ENCODE data around the gene FARS2.

Gene FARS2

DNA sequence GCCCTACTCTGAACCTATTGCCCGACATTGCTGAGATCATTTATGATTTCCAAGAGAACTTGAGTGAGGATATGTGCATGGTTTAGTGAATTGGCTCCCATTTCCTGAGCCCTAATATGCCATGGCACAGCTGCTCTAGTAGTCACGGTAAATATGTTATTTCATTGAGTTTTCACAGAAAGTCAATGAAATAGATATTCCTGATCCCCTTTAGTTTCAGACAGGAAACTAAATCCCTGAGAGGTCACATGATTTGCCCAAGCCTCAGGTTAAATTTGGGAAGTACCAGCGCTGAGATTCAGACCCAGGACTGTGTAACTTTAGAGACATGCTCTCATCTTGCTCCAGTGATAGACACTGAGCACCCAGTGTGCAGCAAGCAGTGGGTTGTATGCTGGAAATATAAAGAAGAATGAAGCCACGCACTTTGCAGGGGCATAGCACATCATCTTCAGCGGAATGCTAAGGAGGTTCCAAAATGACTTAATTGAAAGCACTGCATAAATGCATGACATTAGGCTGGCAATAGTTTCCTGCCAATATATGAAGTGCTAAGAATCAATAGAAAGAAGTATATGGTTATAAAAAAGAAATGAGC is 70.6 kb downstream of the FARS2 start (continued):
- TF ChIP-seq, protein P1, sequence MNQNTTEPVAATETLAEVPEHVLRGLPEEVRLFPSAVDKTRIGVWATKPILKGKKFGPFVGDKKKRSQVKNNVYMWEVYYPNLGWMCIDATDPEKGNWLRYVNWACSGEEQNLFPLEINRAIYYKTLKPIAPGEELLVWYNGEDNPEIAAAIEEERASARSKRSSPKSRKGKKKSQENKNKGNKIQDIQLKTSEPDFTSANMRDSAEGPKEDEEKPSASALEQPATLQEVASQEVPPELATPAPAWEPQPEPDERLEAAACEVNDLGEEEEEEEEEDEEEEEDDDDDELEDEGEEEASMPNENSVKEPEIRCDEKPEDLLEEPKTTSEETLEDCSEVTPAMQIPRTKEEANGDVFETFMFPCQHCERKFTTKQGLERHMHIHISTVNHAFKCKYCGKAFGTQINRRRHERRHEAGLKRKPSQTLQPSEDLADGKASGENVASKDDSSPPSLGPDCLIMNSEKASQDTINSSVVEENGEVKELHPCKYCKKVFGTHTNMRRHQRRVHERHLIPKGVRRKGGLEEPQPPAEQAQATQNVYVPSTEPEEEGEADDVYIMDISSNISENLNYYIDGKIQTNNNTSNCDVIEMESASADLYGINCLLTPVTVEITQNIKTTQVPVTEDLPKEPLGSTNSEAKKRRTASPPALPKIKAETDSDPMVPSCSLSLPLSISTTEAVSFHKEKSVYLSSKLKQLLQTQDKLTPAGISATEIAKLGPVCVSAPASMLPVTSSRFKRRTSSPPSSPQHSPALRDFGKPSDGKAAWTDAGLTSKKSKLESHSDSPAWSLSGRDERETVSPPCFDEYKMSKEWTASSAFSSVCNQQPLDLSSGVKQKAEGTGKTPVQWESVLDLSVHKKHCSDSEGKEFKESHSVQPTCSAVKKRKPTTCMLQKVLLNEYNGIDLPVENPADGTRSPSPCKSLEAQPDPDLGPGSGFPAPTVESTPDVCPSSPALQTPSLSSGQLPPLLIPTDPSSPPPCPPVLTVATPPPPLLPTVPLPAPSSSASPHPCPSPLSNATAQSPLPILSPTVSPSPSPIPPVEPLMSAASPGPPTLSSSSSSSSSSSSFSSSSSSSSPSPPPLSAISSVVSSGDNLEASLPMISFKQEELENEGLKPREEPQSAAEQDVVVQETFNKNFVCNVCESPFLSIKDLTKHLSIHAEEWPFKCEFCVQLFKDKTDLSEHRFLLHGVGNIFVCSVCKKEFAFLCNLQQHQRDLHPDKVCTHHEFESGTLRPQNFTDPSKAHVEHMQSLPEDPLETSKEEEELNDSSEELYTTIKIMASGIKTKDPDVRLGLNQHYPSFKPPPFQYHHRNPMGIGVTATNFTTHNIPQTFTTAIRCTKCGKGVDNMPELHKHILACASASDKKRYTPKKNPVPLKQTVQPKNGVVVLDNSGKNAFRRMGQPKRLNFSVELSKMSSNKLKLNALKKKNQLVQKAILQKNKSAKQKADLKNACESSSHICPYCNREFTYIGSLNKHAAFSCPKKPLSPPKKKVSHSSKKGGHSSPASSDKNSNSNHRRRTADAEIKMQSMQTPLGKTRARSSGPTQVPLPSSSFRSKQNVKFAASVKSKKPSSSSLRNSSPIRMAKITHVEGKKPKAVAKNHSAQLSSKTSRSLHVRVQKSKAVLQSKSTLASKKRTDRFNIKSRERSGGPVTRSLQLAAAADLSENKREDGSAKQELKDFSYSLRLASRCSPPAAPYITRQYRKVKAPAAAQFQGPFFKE (tag by site-specific recombination; IDR thresholded peaks at IDR 0.05; ENCODE audit: borderline replicate concordance) = no peak
- TF ChIP-seq TCF7L2 (IDR thresholded peaks at IDR 0.05; ENCODE audit: borderline replicate concordance, low read depth, low read length) = no peak
- TF ChIP-seq GLIS2 (tag by site-specific recombination; IDR thresholded peaks at IDR 0.05) = no peak
- TF ChIP-seq HOXD13 (CRISPR knock-in tag; IDR thresholded peaks at IDR 0.05; ENCODE audit: borderline replicate concordance) = no peak

DNA sequence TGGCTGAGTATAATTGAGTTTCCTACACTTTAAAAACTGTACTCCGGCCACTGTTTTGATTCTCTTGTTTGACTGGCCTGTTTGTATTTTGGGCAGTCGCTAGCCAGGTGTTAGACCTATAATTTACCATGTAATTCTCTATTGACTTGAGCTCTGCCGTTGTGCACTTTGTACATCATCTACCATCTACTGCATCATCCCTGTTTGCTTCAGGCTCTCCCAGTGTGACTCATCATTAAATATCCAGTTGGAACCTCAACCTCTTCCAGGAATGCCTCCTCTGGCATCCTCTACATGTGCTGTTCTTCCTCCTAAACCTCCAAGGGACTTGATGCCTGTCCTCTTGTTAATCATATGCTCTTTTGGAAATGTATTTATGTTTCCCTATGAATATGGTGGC is 72.3 kb downstream of the FARS2 start:
- H3K36me3 ChIP-seq (ENCODE audit: control insufficient read depth in 2 of 2, insufficient read depth in 1 of 2, low read length in 2 of 2) = no peaks in the 10 kb centered on the region
- no peaks in the 10 kb centered on the region for H3K9me3 ChIP-seq (ENCODE audit: control insufficient read depth, insufficient read depth, low read depth, low read length)
- ChIA-PET POLR2A (interaction anchor here (0.5 kb wide), 1 partner anchor 69 kb away, joined by 3 read pairs; no protein-coding TSS in a partner anchor), CTCF (no interaction called here)
- H3K4me3 ChIP-seq (ENCODE audit: low read depth, low read length) = no peak overlapping the region
- TF ChIP-seq, protein P2, sequence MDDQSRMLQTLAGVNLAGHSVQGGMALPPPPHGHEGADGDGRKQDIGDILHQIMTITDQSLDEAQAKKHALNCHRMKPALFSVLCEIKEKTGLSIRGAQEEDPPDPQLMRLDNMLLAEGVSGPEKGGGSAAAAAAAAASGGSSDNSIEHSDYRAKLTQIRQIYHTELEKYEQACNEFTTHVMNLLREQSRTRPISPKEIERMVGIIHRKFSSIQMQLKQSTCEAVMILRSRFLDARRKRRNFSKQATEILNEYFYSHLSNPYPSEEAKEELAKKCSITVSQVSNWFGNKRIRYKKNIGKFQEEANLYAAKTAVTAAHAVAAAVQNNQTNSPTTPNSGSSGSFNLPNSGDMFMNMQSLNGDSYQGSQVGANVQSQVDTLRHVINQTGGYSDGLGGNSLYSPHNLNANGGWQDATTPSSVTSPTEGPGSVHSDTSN (CRISPR knock-in tag; IDR thresholded peaks at IDR 0.05) = no peak
- TF ChIP-seq GLI2 (tag by site-specific recombination; IDR thresholded peaks at IDR 0.05; ENCODE audit: borderline replicate concordance, low read depth) = no peak
- no peak for TF ChIP-seq ZBTB48 (tag by site-specific recombination; IDR thresholded peaks at IDR 0.05)
- TF ChIP-seq ZNF473 (tag by site-specific recombination; IDR thresholded peaks at IDR 0.05) = no peak
- no peak for TF ChIP-seq ZNF221 (tag by site-specific recombination; IDR thresholded peaks at IDR 0.05; ENCODE audit: borderline replicate concordance)
- no peak for TF ChIP-seq ZNF747 (tag by site-specific recombination; IDR thresholded peaks at IDR 0.05)
- TF ChIP-seq ZNF704 (tag by site-specific recombination; IDR thresholded peaks at IDR 0.05) = no peak
- TF ChIP-seq, protein P3, sequence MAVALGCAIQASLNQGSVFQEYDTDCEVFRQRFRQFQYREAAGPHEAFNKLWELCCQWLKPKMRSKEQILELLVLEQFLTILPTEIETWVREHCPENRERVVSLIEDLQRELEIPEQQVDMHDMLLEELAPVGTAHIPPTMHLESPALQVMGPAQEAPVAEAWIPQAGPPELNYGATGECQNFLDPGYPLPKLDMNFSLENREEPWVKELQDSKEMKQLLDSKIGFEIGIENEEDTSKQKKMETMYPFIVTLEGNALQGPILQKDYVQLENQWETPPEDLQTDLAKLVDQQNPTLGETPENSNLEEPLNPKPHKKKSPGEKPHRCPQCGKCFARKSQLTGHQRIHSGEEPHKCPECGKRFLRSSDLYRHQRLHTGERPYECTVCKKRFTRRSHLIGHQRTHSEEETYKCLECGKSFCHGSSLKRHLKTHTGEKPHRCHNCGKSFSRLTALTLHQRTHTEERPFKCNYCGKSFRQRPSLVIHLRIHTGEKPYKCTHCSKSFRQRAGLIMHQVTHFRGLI (tag by site-specific recombination; IDR thresholded peaks at IDR 0.05) = no peak
- no peak overlapping the region for H3K27ac ChIP-seq (ENCODE audit: extremely low read depth, low read depth, low read length)
- peaks cover 6% of the 10 kb centered on the region; the same call in 1 of the 2 replicates for H3K4me1 ChIP-seq (ENCODE audit: control insufficient read depth, insufficient read depth, low read length)

DNA sequence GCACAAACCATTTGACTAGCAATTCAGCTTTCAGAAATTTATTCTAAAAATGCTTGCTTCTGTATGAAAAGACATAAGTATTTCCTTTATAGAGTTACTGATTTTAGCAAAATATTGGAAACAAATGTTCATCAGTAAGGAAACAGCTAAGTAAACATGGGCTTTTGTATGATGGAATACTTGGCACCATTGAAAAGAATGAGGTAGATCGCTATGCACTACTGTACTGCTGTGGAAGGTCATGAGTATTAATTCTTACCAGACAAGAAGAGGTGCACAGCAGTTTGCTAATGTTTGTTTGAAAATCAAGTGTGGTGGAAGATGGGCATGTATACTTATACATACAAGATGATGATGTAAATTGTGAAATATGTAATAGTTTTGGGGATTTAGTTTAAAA is 73.0 kb downstream of the FARS2 start:
- H3K27ac ChIP-seq (ENCODE audit: extremely low read depth, low read depth, low read length) = no peak overlapping the region
- H3K9me3 ChIP-seq (ENCODE audit: control insufficient read depth, insufficient read depth, low read depth, low read length) = no peaks in the 10 kb centered on the region
- no peaks in the 10 kb centered on the region for H3K36me3 ChIP-seq (ENCODE audit: control insufficient read depth in 2 of 2, insufficient read depth in 1 of 2, low read length in 2 of 2)
- ChIA-PET CTCF (no interaction called here), POLR2A (no interaction called here)
- H3K4me1 ChIP-seq (ENCODE audit: control insufficient read depth, insufficient read depth, low read length) = peaks cover 6% of the 10 kb centered on the region; the same call in 1 of the 2 replicates
- H3K4me3 ChIP-seq (ENCODE audit: low read depth, low read length) = no peak overlapping the region
- TF ChIP-seq, protein P4, sequence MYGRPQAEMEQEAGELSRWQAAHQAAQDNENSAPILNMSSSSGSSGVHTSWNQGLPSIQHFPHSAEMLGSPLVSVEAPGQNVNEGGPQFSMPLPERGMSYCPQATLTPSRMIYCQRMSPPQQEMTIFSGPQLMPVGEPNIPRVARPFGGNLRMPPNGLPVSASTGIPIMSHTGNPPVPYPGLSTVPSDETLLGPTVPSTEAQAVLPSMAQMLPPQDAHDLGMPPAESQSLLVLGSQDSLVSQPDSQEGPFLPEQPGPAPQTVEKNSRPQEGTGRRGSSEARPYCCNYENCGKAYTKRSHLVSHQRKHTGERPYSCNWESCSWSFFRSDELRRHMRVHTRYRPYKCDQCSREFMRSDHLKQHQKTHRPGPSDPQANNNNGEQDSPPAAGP (tag by site-specific recombination; IDR thresholded peaks at IDR 0.05) = no peak
- TF ChIP-seq ZNF473 (tag by site-specific recombination; IDR thresholded peaks at IDR 0.05) = no peak
- no peak for TF ChIP-seq ZNF19 (tag by site-specific recombination; IDR thresholded peaks at IDR 0.05; ENCODE audit: low read depth)
- no peak for TF ChIP-seq ZNF423 (tag by site-specific recombination; IDR thresholded peaks at IDR 0.05)
- no peak for TF ChIP-seq ZNF266 (tag by site-specific recombination; IDR thresholded peaks at IDR 0.05; ENCODE audit: low read depth)
- no peak for TF ChIP-seq ZNF362 (tag by site-specific recombination; IDR thresholded peaks at IDR 0.05)
- TF ChIP-seq ZNF768 (tag by site-specific recombination; IDR thresholded peaks at IDR 0.05) = no peak
- no peak for TF ChIP-seq ZNF155 (tag by site-specific recombination; IDR thresholded peaks at IDR 0.05)
- TF ChIP-seq ZNF366 (tag by site-specific recombination; conservative IDR thresholded peaks at IDR 0.05) = no peak
